ENCODE measurements around the gene TRAF3.

DNA sequence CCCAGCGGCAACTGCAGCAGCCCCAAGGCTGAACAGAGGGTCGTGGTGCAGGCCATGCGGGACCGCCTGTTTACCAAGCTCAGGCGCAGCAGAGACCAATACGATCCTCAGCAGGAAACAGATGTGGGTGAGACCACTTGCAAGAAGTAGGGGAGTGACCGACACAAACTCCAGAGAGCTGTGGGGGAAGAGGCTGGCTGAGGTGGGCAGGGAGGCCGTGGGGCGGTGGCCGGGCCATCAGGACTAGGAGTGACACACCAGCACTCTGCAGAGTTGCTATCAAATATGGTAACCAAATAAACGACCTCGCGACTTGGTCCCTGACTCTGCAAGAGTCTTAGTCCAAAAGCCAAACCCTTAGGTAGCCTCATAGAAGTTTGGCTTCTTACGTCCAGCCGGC, 175.9 kb downstream of the TRAF3 start:
- TF ChIP-seq, protein P1, sequence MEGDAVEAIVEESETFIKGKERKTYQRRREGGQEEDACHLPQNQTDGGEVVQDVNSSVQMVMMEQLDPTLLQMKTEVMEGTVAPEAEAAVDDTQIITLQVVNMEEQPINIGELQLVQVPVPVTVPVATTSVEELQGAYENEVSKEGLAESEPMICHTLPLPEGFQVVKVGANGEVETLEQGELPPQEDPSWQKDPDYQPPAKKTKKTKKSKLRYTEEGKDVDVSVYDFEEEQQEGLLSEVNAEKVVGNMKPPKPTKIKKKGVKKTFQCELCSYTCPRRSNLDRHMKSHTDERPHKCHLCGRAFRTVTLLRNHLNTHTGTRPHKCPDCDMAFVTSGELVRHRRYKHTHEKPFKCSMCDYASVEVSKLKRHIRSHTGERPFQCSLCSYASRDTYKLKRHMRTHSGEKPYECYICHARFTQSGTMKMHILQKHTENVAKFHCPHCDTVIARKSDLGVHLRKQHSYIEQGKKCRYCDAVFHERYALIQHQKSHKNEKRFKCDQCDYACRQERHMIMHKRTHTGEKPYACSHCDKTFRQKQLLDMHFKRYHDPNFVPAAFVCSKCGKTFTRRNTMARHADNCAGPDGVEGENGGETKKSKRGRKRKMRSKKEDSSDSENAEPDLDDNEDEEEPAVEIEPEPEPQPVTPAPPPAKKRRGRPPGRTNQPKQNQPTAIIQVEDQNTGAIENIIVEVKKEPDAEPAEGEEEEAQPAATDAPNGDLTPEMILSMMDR (IDR thresholded peaks at IDR 0.05): no peak
- no peak for TF ChIP-seq POLR2A (IDR thresholded peaks at IDR 0.05)

Measured in thyroid gland (tissue), 4 donors.